ENCODE results near the gene EXTL1. TPM values are rescaled to one million over a fixed set of nuclear protein-coding genes. Genes with fewer than 3 reads are reported as not detected.

Gene EXTL1
- total RNA-seq, 4 donors from 2014 or later: not detected

DNA sequence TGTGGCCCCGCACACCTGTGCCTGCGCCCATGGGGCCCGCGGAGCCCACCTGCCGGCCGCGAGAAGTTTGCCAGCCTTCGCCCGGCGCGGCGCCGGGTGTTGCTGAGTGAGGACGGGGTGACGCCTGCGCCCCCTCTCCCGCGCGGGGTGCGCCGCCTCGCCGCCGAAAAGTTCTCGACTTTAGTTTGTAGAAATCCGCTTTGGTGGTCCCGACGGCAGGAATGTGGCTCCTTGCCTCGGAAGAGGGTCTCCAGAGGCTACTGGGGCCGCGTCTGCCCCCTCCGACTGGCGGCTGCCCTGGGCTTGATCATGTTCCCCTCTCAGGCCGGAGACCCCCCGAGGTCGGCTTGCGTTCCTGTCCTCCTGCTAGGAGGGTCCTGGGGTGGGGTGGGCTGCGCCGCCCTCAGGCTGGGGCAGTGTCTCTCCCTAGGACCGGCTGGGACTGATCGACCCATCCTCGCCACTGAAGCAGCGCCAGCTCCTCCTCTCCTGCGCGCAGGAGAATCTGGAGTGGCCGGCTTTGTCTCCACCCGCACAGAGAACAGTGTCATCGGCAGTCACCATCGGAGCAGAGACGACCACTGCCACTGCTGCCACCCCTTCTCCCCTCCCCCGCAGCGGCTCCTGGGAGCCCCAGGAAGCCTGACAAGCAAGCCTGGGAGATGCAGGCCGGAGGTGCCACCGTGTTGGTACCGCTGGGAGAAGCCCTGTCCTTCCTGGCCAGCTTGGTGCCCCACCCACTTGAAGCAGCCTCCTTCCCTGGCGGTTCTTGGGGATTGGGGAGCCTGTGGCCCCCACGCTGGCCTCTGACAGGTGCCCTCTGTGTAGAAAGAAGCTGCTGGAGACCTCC, 24.9 kb downstream of the EXTL1 start:
- Histone ChIP-seq H3K36me3 (no peaks in the 10 kb centered on the region), H3K4me1 (peaks cover 7 to 18% (median 16%) of the 10 kb centered on the region in 3 donors), H3K4me3 (peak overlapping the region in 3 of 4 donors; percentile 2 to 52 (median 32)), H3K27me3 (peaks cover 9 to 100% (median 16%) of the 10 kb centered on the region in 4 donors), H3K9me3 (no peaks in the 10 kb centered on the region), H3K27ac (no peak overlapping the region)
- intact Hi-C loops (cut with DNase I): no loop called here
- 12 to 30% methylated on average over 2 to 3 of the region's 57 CpGs for WGBS, 2 donors
- no peak for DNase-seq
- no peak for TF ChIP-seq CTCF (IDR thresholded peaks at IDR 0.05)
- TF ChIP-seq POLR2A (IDR thresholded peaks at IDR 0.05): no peak

GRCh38 chr1:26047278-26047874, 25.8 kb downstream of the EXTL1 start:
- Histone ChIP-seq H3K27me3 (peaks cover 9 to 100% (median 16%) of the 10 kb centered on the region in 4 donors), H3K4me3 (no peak overlapping the region), H3K36me3 (no peaks in the 10 kb centered on the region), H3K9me3 (no peaks in the 10 kb centered on the region), H3K4me1 (peaks cover 7 to 18% (median 16%) of the 10 kb centered on the region in 3 donors), H3K27ac (no peak overlapping the region)
- WGBS, 2 donors: 54 to 66% methylated on average over 6 to 7 of the region's 7 CpGs
- intact Hi-C loops (cut with DNase I): no loop called here
- TF ChIP-seq POLR2A (IDR thresholded peaks at IDR 0.05) (no peak), CTCF (IDR thresholded peaks at IDR 0.05) (no peak)
- DNase-seq: no peak

DNA sequence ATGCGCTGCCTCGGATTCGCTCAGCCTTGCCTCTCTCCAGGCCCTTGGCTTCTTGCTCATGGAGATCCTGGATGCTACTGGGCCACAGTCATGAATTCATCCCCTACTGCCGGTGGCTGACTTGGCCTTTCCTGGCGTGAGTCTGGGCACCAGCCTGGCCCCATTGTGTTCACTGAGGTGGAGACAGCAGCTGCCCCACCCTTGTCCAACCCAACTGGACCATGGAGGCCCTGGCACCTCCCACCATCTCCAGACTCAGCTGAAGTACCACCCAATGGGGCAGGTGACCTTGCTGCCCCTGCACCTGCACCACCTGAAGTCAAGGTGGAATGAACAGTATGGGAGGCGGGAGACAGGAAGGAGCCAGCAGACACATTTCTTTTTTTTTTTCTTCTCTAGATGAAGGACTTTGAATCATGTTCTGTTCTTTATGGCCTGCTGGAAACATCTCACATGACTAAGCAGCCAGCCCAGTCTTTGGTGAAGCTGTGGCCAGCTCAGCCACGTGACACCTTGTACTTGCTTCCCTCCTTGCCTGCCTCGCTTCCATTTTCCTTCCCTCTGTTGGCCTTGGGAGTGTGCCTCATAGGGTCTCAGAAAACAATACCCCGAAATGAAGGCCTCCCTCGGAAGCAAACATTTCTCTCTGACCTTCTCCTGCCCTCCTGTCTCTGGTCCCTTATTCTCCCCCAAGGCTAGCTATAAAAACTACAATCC, 28.1 kb downstream of the EXTL1 start:
- 59 to 75% methylated on average over 8 to 10 of the region's 10 CpGs for WGBS, 2 donors
- no peak for DNase-seq
- Histone ChIP-seq H3K27me3 (peaks cover 9 to 100% (median 18%) of the 10 kb centered on the region in 4 donors), H3K9me3 (no peaks in the 10 kb centered on the region), H3K4me3 (no peak overlapping the region), H3K4me1 (peaks cover 7 to 18% (median 16%) of the 10 kb centered on the region in 3 donors), H3K27ac (no peak overlapping the region), H3K36me3 (no peaks in the 10 kb centered on the region)
- TF ChIP-seq CTCF (IDR thresholded peaks at IDR 0.05) (no peak), POLR2A (IDR thresholded peaks at IDR 0.05) (no peak)
- intact Hi-C loops (cut with DNase I): no loop called here

- Histone ChIP-seq H3K4me3 (no peak overlapping the region), H3K9me3 (no peaks in the 10 kb centered on the region), H3K4me1 (peaks cover 7 to 17% (median 16%) of the 10 kb centered on the region in 3 donors), H3K27me3 (peaks cover 5 to 100% (median 18%) of the 10 kb centered on the region in 4 donors), H3K27ac (no peak overlapping the region), H3K36me3 (no peaks in the 10 kb centered on the region)
- no peak for DNase-seq
- 86 to 88% methylated on average over 6 of the region's 6 CpGs for WGBS, 2 donors
- intact Hi-C loops (cut with DNase I): no loop called here
- TF ChIP-seq POLR2A (IDR thresholded peaks at IDR 0.05) (no peak), CTCF (IDR thresholded peaks at IDR 0.05) (no peak)
Measured at GRCh38 chr1:26050248-26050640, 28.7 kb downstream of the EXTL1 start.

Data from esophagus squamous epithelium (tissue), 5 donors.